Retinal pigment epithelial cell (primary cell): ENCODE results near the gene TMEM123.

Experiments used
- DNase-seq: peaks from one replicate; pipeline ENCODE4 v3.0.0-alpha.2; 2010; ENCODE audit warnings: low read depth
- H3K4me3 ChIP-seq: 2 replicates; pipeline ENCODE4 v1.5.1; 2011; ENCODE audit warnings: mild to moderate bottlenecking, low read length, control low read depth, moderate library complexity
- TF ChIP-seq, protein P1 (sequence below): conservative IDR thresholded peaks from 2 replicates; pipeline ENCODE4 v1.5.1; 2011; ENCODE audit warnings: low read depth, low read length, control low read depth, inconsistent platforms

TMEM123 gene

GRCh38 chr11:102361086-102362031, 91.2 kb downstream of the TMEM123 start:
- DNase-seq, result no peak
- no peak overlapping the region for H3K4me3 ChIP-seq
- TF ChIP-seq, protein P1, sequence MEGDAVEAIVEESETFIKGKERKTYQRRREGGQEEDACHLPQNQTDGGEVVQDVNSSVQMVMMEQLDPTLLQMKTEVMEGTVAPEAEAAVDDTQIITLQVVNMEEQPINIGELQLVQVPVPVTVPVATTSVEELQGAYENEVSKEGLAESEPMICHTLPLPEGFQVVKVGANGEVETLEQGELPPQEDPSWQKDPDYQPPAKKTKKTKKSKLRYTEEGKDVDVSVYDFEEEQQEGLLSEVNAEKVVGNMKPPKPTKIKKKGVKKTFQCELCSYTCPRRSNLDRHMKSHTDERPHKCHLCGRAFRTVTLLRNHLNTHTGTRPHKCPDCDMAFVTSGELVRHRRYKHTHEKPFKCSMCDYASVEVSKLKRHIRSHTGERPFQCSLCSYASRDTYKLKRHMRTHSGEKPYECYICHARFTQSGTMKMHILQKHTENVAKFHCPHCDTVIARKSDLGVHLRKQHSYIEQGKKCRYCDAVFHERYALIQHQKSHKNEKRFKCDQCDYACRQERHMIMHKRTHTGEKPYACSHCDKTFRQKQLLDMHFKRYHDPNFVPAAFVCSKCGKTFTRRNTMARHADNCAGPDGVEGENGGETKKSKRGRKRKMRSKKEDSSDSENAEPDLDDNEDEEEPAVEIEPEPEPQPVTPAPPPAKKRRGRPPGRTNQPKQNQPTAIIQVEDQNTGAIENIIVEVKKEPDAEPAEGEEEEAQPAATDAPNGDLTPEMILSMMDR, result no peak

GRCh38 chr11:102360681-102361080, 91.9 kb downstream of the TMEM123 start:
- no peak overlapping the region for H3K4me3 ChIP-seq
- TF ChIP-seq, protein P1, result no peak
- no peak for DNase-seq

GRCh38 chr11:102359372-102359771, 93.2 kb downstream of the TMEM123 start:
- TF ChIP-seq, protein P1, result no peak
- DNase-seq, result no peak
- H3K4me3 ChIP-seq, result no peak overlapping the region

DNA sequence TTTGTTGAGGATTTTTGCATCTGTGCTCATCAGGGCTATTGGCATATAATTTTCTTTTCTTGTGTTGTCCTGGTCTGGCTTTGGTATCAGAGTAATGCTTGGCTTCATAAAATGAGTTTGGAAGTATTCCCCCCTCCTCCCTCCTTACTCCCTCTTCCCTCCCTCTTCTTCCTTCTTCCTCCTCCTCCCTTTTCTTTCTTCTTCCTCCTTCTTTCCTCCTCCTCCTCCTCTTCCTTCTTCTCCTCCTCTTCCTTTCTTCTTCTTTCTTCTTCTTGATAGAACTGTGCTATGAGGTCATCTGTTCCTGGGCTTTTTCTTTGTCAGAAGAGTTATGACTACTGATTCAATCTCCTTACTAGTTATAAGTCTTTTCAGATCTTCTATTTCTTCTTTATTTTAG, 95.4 kb downstream of the TMEM123 start:
- H3K4me3 ChIP-seq, result no peak overlapping the region
- DNase-seq, result no peak
- TF ChIP-seq, protein P1, result no peak

DNA sequence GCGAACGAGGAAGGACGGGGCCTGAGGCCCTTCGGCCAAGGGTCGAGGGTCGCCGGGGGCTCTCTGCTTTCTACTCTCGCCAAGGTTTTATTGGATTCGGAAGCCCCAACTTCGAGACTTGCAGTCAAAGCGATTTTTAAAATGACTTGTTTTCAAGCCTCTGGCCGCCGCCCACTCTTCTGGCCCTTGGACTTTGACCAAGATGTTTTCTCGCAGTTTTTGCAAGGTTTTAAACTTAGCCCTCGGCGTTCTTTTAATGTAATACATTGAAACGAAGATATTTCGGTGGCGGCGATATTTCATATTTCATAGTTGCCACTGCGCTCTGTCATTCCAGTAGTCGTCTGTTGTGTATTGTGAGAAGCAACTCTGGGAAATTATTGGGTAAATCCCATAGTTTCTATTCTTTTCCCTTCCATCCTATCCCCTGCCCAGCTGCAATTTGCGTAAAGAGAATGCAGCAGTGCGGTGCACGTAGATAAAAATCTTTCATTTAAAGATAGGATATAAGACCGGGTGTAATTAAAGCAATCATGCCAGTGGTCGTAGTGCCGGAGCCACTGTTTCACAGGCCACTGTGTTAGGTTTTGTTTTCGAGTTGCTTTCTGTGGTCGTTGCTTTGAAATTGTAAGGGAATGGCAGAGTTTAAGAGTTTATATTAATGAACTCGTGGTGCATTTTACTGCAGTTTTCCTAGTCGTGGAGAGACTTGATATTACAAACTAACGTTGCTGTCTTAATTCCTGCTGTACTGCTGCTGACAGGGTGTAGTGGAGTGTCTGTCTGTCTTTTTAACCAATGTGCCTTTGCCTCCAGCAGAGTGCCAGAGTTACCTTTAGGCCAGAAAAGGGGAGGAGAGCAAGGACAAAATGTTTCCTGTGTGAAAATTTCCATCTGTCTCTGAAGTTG, 104.8 kb downstream of the TMEM123 start:
- TF ChIP-seq, protein P1, result no peak
- no peak for DNase-seq
- peak overlapping the region; percentile 91 for H3K4me3 ChIP-seq

DNA sequence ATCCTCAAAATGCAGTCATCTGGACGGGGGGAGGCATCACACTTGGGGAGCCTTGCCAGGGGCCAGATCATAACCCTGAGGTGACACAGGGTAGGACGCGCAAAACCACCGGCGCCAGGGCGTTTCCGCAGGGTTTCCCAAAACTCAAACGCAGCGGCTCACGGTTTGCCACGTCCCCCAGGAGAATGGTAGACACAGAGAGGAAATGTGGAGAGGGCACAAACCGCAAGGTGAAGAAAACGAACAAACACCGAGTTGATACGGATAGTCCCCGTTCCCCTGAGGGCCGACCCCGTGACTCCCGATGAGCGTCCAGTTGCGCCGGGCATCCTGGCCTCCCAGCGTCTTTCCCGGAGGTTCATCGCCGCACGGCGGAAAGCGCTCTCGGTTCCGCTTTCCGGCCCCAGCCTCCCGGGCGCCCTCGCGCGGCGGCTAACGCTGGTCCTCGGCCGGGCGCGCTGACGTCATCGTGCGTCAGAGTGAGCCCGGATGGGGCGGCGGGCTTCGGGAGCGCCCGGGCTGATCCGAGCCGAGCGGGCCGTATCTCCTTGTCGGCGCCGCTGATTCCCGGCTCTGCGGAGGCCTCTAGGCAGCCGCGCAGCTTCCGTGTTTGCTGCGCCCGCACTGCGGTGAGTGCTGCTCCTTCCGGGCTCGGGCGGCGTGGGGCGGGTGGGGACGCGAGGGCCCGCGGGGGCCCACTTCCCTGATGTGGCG, 105.7 kb downstream of the TMEM123 start, which contains the start of gene BIRC2:
Gene BIRC2 (plus strand): TSS at position 467 of the 714 bp plus-strand sequence. CDS start 2,641 bp downstream, outside the sequence.
- H3K4me3 ChIP-seq, result peak within 1 kb of the TSS; percentile 91
- TF ChIP-seq, protein P1, result peak; percentile 68
- peak; percentile 57 for DNase-seq
